ENCODE measurements around the gene HIBADH.

DNA sequence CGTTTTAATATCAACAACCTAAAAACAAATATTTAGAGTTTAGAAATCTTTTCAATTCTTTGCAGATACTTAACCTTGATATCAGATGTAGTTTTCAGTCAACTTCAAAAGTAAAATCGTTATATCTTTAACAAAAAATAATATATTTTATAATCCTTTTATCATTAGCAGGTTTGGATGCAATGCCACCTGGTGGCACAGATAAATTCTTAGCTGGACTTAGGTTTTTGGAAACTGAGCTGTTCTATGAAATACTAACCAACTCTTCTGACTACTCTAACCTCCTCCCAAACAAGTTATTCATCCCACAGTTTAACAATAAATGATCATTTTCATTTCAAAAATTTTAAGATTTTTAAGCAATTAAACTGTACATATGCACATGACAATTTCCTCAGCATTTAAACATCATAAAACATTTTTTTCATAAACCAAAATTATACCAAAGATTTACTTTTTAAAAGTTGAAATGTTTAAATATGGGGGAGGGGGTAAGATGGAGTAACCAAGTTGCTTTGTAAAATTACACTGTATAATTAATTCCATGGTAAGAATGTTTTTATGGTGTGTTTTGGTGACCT is 56.9 kb downstream of the HIBADH start:
- TF ChIP-seq GATA3 (IDR thresholded peaks at IDR 0.05; ENCODE audit: low read depth, low read length) (no peak), GATA2 (IDR thresholded peaks at IDR 0.05; ENCODE audit: low read depth, low read length) (no peak)
